SK-N-MC (cell line): ENCODE data around the gene RBM28.

Experiments used
- EZH2 ChIP-seq: fragments of 200-600 bp; sonication (generic); IDR thresholded peaks from one replicate; pipeline ENCODE4 v1.6.1; 2017; ENCODE audit warnings: antibody characterized with exemption
- POLR2AphosphoS5 ChIP-seq: IDR thresholded peaks from 2 replicates; pipeline ENCODE4 v1.6.1; 2012; ENCODE audit warnings: mild to moderate bottlenecking, low read depth, low read length, borderline replicate concordance

DNA sequence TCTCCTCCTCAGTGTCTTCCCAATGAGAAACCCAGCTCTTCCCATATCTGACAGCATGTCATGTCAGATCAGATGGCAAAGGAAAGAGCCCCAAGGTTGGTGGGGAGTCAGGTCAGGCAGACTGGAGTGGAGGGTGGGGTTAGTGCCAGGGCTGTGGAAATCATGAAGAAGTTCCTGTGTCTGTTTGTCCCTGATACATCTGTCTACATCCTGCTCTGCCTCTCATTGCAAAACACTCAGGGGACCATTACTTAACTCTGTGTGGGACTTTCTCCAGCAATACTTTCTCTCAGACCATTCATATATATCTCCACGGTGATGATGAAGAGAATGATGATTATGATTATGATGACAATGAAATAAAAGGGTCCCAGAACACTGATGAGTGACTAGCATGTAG, 14.5 kb upstream of the RBM28 start:
- TF ChIP-seq EZH2 (no peak), POLR2AphosphoS5 (no peak)
